IMR-90 (cell line): ENCODE measurements around the gene RELL2. TPM values are rescaled to one million over a fixed set of nuclear protein-coding genes. Genes with fewer than 3 reads are reported as not detected.
A peak's percentile ranks its signal among the peaks of the same experiment; 100 is the strongest.

Experiments
- ATAC-seq: fragments of 200-7000 bp; cut with Tn5 transposase; 2 replicates; pipeline ENCODE4 v1.9.1; 2020; ENCODE audit warnings: low read depth, mild to moderate bottlenecking, moderate library complexity
- BruUV-seq: library from RNA; stranded (reverse); fragments of 400-500 nt; replicated peaks from 2 replicates; lab custom pipeline; 2021; lab: Mats Ljungman, UMichigan
- CTCF ChIA-PET: fragments of 300-600 bp; formaldehyde crosslinking; extraction: SDS; loops from one replicate; lab custom pipeline; 2021; ENCODE audit warnings: antibody characterized with exemption; lab: Yijun Ruan, JAX
- POLR2A ChIA-PET: fragments of 300-600 bp; sonication (Branson Sonifier 250); formaldehyde crosslinking; loops from one replicate; lab custom pipeline; 2022; ENCODE audit warnings: antibody characterized with exemption; ENCODE audit not compliant: unreplicated experiment; lab: Charles Lee
- DNase-seq: peaks from one replicate; pipeline ENCODE4 v3.0.0; 2013
- H2AFZ ChIP-seq: replicated peaks from 2 replicates; pipeline ENCODE3; 2013; ENCODE audit warnings: low read length, mild to moderate bottlenecking; ENCODE audit not compliant: poor library complexity
- H2AK5ac ChIP-seq: 2 replicates; pipeline ENCODE4 v1.6.1; 2013; ENCODE audit warnings: low read depth, low read length, inconsistent platforms
- H2AK9ac ChIP-seq: replicated peaks from 2 replicates; pipeline ENCODE3; 2013; ENCODE audit warnings: mild to moderate bottlenecking, low read depth, low read length, moderate library complexity; ENCODE audit not compliant: poor library complexity
- H2BK120ac ChIP-seq: 2 replicates; pipeline ENCODE4 v1.6.1; 2013; ENCODE audit warnings: low read depth, low read length, inconsistent platforms
- H2BK15ac ChIP-seq: 3 replicates; pipeline ENCODE4 v1.6.1; 2013; ENCODE audit warnings: low read depth, low read length, inconsistent platforms
- H2BK20ac ChIP-seq: 2 replicates; pipeline ENCODE4 v1.6.1; 2013; ENCODE audit warnings: low read depth, mild to moderate bottlenecking, inconsistent platforms, low read length, moderate library complexity
- H2BK5ac ChIP-seq: 2 replicates; pipeline ENCODE4 v1.6.1; 2013; ENCODE audit warnings: mild to moderate bottlenecking, low read depth, low read length, inconsistent platforms; ENCODE audit not compliant: poor library complexity, severe bottlenecking
- H3K14ac ChIP-seq: replicated peaks from 2 replicates; pipeline ENCODE4 v1.6.1; 2013; ENCODE audit warnings: low read depth, low read length, inconsistent platforms
- H3K18ac ChIP-seq: 2 replicates; pipeline ENCODE4 v1.6.1; 2013; ENCODE audit warnings: low read depth, low read length, control low read depth
- H3K23ac ChIP-seq: 2 replicates; pipeline ENCODE4 v1.6.1; 2013; ENCODE audit warnings: low read depth, low read length, inconsistent platforms
- H3K27ac ChIP-seq: 2 replicates; pipeline ENCODE4 v1.5.1; 2013; ENCODE audit warnings: mild to moderate bottlenecking, control low read depth, low read length; ENCODE audit not compliant: insufficient read depth
- H3K27me3 ChIP-seq: 2 replicates; pipeline ENCODE4 v1.6.1; 2013; ENCODE audit warnings: low read length; ENCODE audit not compliant: control insufficient read depth, insufficient read depth
- H3K36me3 ChIP-seq: 2 replicates; pipeline ENCODE4 v1.6.1; 2013; ENCODE audit warnings: low read length, mixed read lengths; ENCODE audit not compliant: control insufficient read depth, insufficient read depth
- H3K4ac ChIP-seq: 2 replicates; pipeline ENCODE4 v1.6.1; 2013; ENCODE audit warnings: low read depth, low read length, inconsistent platforms
- H3K4me1 ChIP-seq: 2 replicates; pipeline ENCODE4 v1.6.1; 2013; ENCODE audit warnings: low read length, mixed read lengths; ENCODE audit not compliant: control insufficient read depth, insufficient read depth
- H3K4me2 ChIP-seq: 2 replicates; pipeline ENCODE4 v1.6.1; 2013; ENCODE audit warnings: low read depth, mild to moderate bottlenecking, control low read depth, low read length, moderate library complexity
- H3K4me3 ChIP-seq: 2 replicates; pipeline ENCODE4 v1.5.1; 2013; ENCODE audit warnings: low read depth, mild to moderate bottlenecking, control low read depth, low read length, moderate library complexity; ENCODE audit not compliant: insufficient read depth
- H3K56ac ChIP-seq: 2 replicates; pipeline ENCODE4 v1.6.1; 2013; ENCODE audit warnings: low read length, inconsistent platforms; ENCODE audit not compliant: insufficient read depth; ENCODE audit errors: extremely low read depth
- H3K79me1 ChIP-seq, 2 experiments: 2 replicates each; pipeline ENCODE4 v1.6.1; 2013; ENCODE audit warnings: low read length in 2 of 2, inconsistent platforms in 1 of 2, low read depth in 1 of 2
- H3K9ac ChIP-seq: 2 replicates; pipeline ENCODE4 v1.6.1; 2013; ENCODE audit warnings: low read depth, low read length, control low read depth
- H3K9me1 ChIP-seq: 2 replicates; pipeline ENCODE4 v1.6.1; 2013; ENCODE audit warnings: low read length, inconsistent platforms; ENCODE audit not compliant: insufficient read depth
- H3K9me3 ChIP-seq: 2 replicates; pipeline ENCODE4 v1.6.1; 2013; ENCODE audit warnings: low read length; ENCODE audit not compliant: control insufficient read depth, insufficient read depth
- H4K20me1 ChIP-seq: 2 replicates; pipeline ENCODE4 v1.6.1; 2013; ENCODE audit warnings: low read length, inconsistent platforms; ENCODE audit not compliant: insufficient read depth
- H4K5ac ChIP-seq: 2 replicates; pipeline ENCODE4 v1.6.1; 2013; ENCODE audit warnings: mild to moderate bottlenecking, low read depth, low read length, control low read depth
- H4K8ac ChIP-seq, 2 experiments: 2 replicates each; pipeline ENCODE4 v1.6.1; 2013; ENCODE audit warnings: low read depth in 2 of 2, low read length in 2 of 2, control low read depth in 1 of 2, inconsistent platforms in 1 of 2
- H4K91ac ChIP-seq: 2 replicates; pipeline ENCODE4 v1.6.1; 2013; ENCODE audit warnings: low read depth, low read length, inconsistent platforms; ENCODE audit not compliant: insufficient read depth
- BHLHE40 ChIP-seq: fragments of 150-350 bp; IDR thresholded peaks from 2 replicates; pipeline ENCODE4 v1.6.1; 2016; ENCODE audit warnings: mild to moderate bottlenecking, low read depth, low read length
- MXI1 ChIP-seq: IDR thresholded peaks from 2 replicates; pipeline ENCODE4 v1.6.1; 2012; ENCODE audit warnings: low read depth, mild to moderate bottlenecking, low read length, moderate library complexity, borderline replicate concordance
- RCOR1 ChIP-seq: IDR thresholded peaks from 2 replicates; pipeline ENCODE4 v1.6.1; 2012; ENCODE audit warnings: mild to moderate bottlenecking, low read length, improper control_type of control experiment; ENCODE audit not compliant: insufficient replicate concordance
- RFX5 ChIP-seq: IDR thresholded peaks from 2 replicates; pipeline ENCODE4 v1.8.0; 2012; ENCODE audit warnings: low read depth, mild to moderate bottlenecking, low read length, moderate library complexity
- SMC3 ChIP-seq: fragments of 150-350 bp; IDR thresholded peaks from 2 replicates; pipeline ENCODE4 v1.6.1; 2016; ENCODE audit warnings: low read depth, mild to moderate bottlenecking, antibody characterized with exemption, low read length, moderate library complexity
- WGBS, 2 experiments: methylation state at CpG; one replicate each; pipeline versions ENCODE4 v1.1.5 to v1.1.7; 2013; ENCODE audit warnings: missing lambda C conversion rate in 2 of 2; ENCODE audit not compliant: insufficient read length in 1 of 2; ENCODE audit errors: extremely low coverage in 2 of 2; 5-methylcytosine and 5-hydroxymethylcytosine counted together
- dilution Hi-C: fragments of 300-500 bp; cut with HindIII; formaldehyde crosslinking; loops from one replicate; pipeline ENCODE4 v1.14.3; 2018; ENCODE audit warnings: low sequenced_read_pairs; ENCODE audit not compliant: unreplicated experiment
- in situ Hi-C: fragments of 300-500 bp; cut with MboI; formaldehyde crosslinking; loops from 3 replicates; pipeline ENCODE4 v1.14.3; 2019; ENCODE audit warnings: low sequenced_read_pairs, inconsistent platforms, mixed read lengths
- intact Hi-C: fragments of 100-400 bp; cut with micrococcal nuclease; formaldehyde crosslinking; loops from 2 replicates; pipeline ENCODE4 v1.10.0; 2022
- polyA plus RNA-seq, 3 experiments: library from polyadenylated mRNA; depleted of rRNA; stranded (reverse); fragments of >200 nt; gene quantifications; 2 replicates each; pipeline ENCODE4 v1.2.3, GENCODE V29; 2012; ENCODE audit warnings: low replicate concordance in 1 of 3
- total RNA-seq: library from RNA; depleted of rRNA; stranded (reverse); fragments of >200 nt; gene quantifications from 2 replicates; pipeline ENCODE4 v1.2.3, GENCODE V29; 2012

RELL2 gene
- total and polyA plus RNA-seq, 2 of the 4 experiments (the other 2 are of a cell fraction) = 2.2 to 7.6 TPM

DNA sequence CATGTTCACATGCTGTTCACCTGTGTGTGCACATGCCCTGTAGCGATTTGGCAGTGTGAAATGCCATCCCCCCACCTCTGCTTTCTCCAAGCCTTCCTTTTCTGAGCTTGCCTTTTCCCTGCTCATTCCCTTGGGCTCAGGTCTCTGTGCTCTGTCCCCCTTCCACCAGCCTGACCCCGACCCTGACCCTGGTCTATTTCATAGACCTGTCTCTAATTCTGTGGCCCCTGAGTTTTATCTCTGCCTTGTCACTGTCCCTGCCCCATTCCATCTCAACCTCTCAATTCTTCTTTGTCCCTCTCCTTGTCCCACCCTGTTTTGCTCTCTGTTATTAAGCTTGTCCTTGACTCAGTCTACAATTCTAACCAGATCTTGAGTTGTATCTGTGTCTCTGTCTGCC is 44.5 kb downstream of the RELL2 start:
- no peaks in the 10 kb centered on the region for H4K20me1 ChIP-seq
- H3K4me2 ChIP-seq = peak overlapping the region; percentile 82
- ChIA-PET CTCF (interaction anchor here (0.6 to 1.3 kb wide), 4 partner anchors 11 to 741 kb away, joined by 3 to 4 read pairs (median 3); no protein-coding TSS in a partner anchor), POLR2A (no interaction called here)
- peak overlapping the region; percentile 75 for H2BK20ac ChIP-seq
- no peak for TF ChIP-seq BHLHE40
- TF ChIP-seq SMC3 = no peak
- TF ChIP-seq RCOR1 = no peak
- no peak for TF ChIP-seq MXI1
- TF ChIP-seq RFX5 = no peak
- H3K36me3 ChIP-seq = peaks cover 5% of the 10 kb centered on the region
- peak overlapping the region; percentile 87 for H2BK5ac ChIP-seq
- peak overlapping the region; percentile 86 for H3K56ac ChIP-seq
- H3K18ac ChIP-seq = peak overlapping the region; percentile 59
- peak overlapping the region; percentile 56 for H3K27ac ChIP-seq
- peak overlapping the region; percentile 100 for H3K14ac ChIP-seq
- peak overlapping the region; percentile 94 for H2BK120ac ChIP-seq
- H3K4me1 ChIP-seq = peaks cover 18% of the 10 kb centered on the region
- intact Hi-C loops = no loop called here
- peaks cover 12 to 25% of the 10 kb centered on the region in 2 experiments for H3K79me1 ChIP-seq
- peak overlapping the region; percentile 99 for H2AK9ac ChIP-seq
- peak overlapping the region; percentile 95 for H2AK5ac ChIP-seq
- peak overlapping the region; percentile 73 for H3K9ac ChIP-seq
- dilution Hi-C loops = no loop called here
- H3K27me3 ChIP-seq = no peaks in the 10 kb centered on the region
- peak overlapping the region; percentile 96 to 97 for H4K8ac ChIP-seq
- H3K9me1 ChIP-seq = peaks cover 21% of the 10 kb centered on the region
- H2BK15ac ChIP-seq = peak overlapping the region; percentile 81; the same call in 2 of the 3 replicates
- in situ Hi-C loops = loop anchor here (25.0 kb wide), 1 partner anchor 431 kb away; the partner anchor contains the start of gene NDFIP1
- DNase-seq = no peak
- H3K4me3 ChIP-seq = peak overlapping the region; percentile 39
- peak overlapping the region; percentile 97 for H3K4ac ChIP-seq
- H3K23ac ChIP-seq = peak overlapping the region; percentile 99
- H3K9me3 ChIP-seq = no peaks in the 10 kb centered on the region
- WGBS, 2 experiments = 21% methylated on average over 2 of the region's 2 CpGs; no CpG with 5 or more reads in 1 of the 2 experiments
- H4K5ac ChIP-seq = peak overlapping the region; percentile 91
- BruUV-seq = no TSS peak
- H4K91ac ChIP-seq = peak overlapping the region; percentile 80
- peak overlapping the region; percentile 85 for H2AFZ ChIP-seq
- ATAC-seq = no peak
